ENCODE data around the gene ZRANB1. TPM values are rescaled to one million over a fixed set of nuclear protein-coding genes. Genes with fewer than 3 reads are reported as not detected.

ZRANB1 gene
- total and polyA plus RNA-seq, 10 of the 15 experiments (the other 5 are each of a cell fraction or from before 2014, with no cell fraction given) = 1.7 to 11.8 (median 6.2) TPM

- Histone ChIP-seq H3K4me1 (ENCODE audit: control insufficient read depth, insufficient read depth, low read length) (no peaks in the 10 kb centered on the region), H3K9me3 (replicated peaks; ENCODE audit: control insufficient read depth, insufficient read depth, low read length) (no peaks in the 10 kb centered on the region; the same call in 2 of the 3 replicates), H4K20me1 (ENCODE audit: control insufficient read depth, insufficient read depth) (no peaks in the 10 kb centered on the region), H2AFZ (ENCODE audit: control insufficient read depth, low read depth, low read length) (no peak overlapping the region), H3K27ac (ENCODE audit: control insufficient read depth, insufficient read depth) (no peak overlapping the region), H3K4me2 (ENCODE audit: control insufficient read depth, insufficient read depth) (no peak overlapping the region), H3K36me3 (ENCODE audit: control insufficient read depth in 2 of 2, insufficient read depth in 2 of 2, low read length in 1 of 2) (no peaks in the 10 kb centered on the region), H3K9ac (ENCODE audit: control insufficient read depth, insufficient read depth, low read length) (no peak overlapping the region), H3K79me2 (ENCODE audit: control insufficient read depth, insufficient read depth, low read length) (no peaks in the 10 kb centered on the region), H3K4me3 (no peak overlapping the region), H3K27me3 (replicated peaks in 1 of 2; ENCODE audit: control insufficient read depth in 2 of 2, insufficient read depth in 2 of 2, low read length in 1 of 2) (peaks cover 3 to 4% of the 10 kb centered on the region in 2 experiments; a peak in 2 of 4 replicates)
- ChIA-PET SMC1A (ENCODE audit: uncharacterized antibody, unreplicated experiment) (no interaction called here), CTCF (no interaction called here), POLR2A (no interaction called here), RAD21 (ENCODE audit: unreplicated experiment) (no interaction called here)
- in situ Hi-C loops (cut with MboI) (no loop called here), intact Hi-C loops (cut with micrococcal nuclease; ENCODE audit: unreplicated experiment) (no loop called here)
- BruUV-seq (replicated peaks) = no TSS peak
- no peak for DNase-seq (ENCODE audit: low read depth, low spot score)
- 37% methylated on average over 9 of the region's 10 CpGs for WGBS (ENCODE audit: insufficient coverage, insufficient replicate concordance, low lambda C conversion rate, missing lambda C conversion rate)
- TF ChIP-seq SMARCA5 (IDR thresholded peaks at IDR 0.05) = no peak
- TF ChIP-seq IRF4 (IDR thresholded peaks at IDR 0.05; ENCODE audit: low read depth, low read length) = no peak
- no peak for TF ChIP-seq SP1 (IDR thresholded peaks at IDR 0.05; ENCODE audit: low read depth, low read length)
- TF ChIP-seq CEBPB (IDR thresholded peaks at IDR 0.05; ENCODE audit: borderline replicate concordance in 1 of 2, low read depth in 2 of 2, low read length in 2 of 2) = no peak
- no peak for FAIRE-seq
- ATAC-seq = no peak
Observed at GRCh38 chr10:125016123-125016522, 74.2 kb downstream of the ZRANB1 start.

DNA sequence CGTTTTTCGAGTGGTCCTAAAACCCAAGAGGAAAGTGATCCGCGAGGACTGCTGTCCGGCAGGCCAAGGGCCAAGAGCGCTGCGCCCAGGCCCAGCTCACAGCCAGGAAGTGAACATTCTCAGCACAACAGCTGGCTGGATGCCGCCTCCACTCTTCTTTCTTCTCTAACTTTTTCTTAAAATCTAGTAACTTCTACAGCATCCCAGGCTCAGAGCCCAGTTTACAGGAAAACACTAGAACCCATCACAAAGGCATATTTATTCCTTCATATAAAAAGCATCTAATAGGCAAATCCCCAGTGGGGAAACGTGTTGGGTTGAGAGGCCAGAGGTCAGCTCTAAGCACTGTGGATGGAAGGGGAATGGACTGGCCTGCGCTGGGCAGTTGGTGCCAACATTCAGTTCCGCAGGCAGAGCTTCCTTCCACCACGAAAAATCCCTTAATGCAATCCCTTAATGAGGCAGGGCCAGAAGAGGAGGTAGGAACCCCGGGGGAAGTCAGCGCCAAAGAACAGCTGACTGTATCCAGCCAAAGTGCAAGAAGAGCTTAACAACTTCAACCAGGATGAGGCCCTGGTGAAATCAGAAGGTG is 74.8 kb downstream of the ZRANB1 start:
- in situ Hi-C loops (cut with MboI) = no loop called here
- CTCF ChIA-PET = no interaction called here
- Histone ChIP-seq H3K27me3 (replicated peaks in 1 of 2; ENCODE audit: control insufficient read depth in 2 of 2, insufficient read depth in 2 of 2, low read length in 1 of 2) (peaks cover 3 to 4% of the 10 kb centered on the region in 2 experiments; a peak in 2 of 4 replicates), H4K20me1 (ENCODE audit: control insufficient read depth, insufficient read depth) (no peaks in the 10 kb centered on the region), H3K4me1 (ENCODE audit: control insufficient read depth, insufficient read depth, low read length) (no peaks in the 10 kb centered on the region), H2AFZ (ENCODE audit: control insufficient read depth, low read depth, low read length) (no peak overlapping the region), H3K9ac (ENCODE audit: control insufficient read depth, insufficient read depth, low read length) (no peak overlapping the region), H3K27ac (ENCODE audit: control insufficient read depth, insufficient read depth) (no peak overlapping the region), H3K79me2 (ENCODE audit: control insufficient read depth, insufficient read depth, low read length) (no peaks in the 10 kb centered on the region), H3K9me3 (replicated peaks; ENCODE audit: control insufficient read depth, insufficient read depth, low read length) (no peaks in the 10 kb centered on the region; the same call in 2 of the 3 replicates), H3K4me2 (ENCODE audit: control insufficient read depth, insufficient read depth) (no peak overlapping the region), H3K4me3 (no peak overlapping the region), H3K36me3 (ENCODE audit: control insufficient read depth in 2 of 2, insufficient read depth in 2 of 2, low read length in 1 of 2) (no peaks in the 10 kb centered on the region)
- BruUV-seq (replicated peaks) = no TSS peak
- SMC1A ChIA-PET (ENCODE audit: uncharacterized antibody, unreplicated experiment) = interaction anchor here (0.9 kb wide), 1 partner anchor 32 kb away, joined by 3 read pairs; no protein-coding TSS in a partner anchor
- DNase-seq (ENCODE audit: low read depth, low spot score) (no peak), FAIRE-seq (no peak), ATAC-seq (no peak)
- intact Hi-C loops (cut with micrococcal nuclease; ENCODE audit: unreplicated experiment) = no loop called here
- WGBS (ENCODE audit: insufficient coverage, insufficient replicate concordance, low lambda C conversion rate, missing lambda C conversion rate) = 43% methylated on average over 14 of the region's 14 CpGs
- RAD21 ChIA-PET (ENCODE audit: unreplicated experiment) = no interaction called here
- POLR2A ChIA-PET = no interaction called here
- TF ChIP-seq PKNOX1 (IDR thresholded peaks at IDR 0.05) (no peak), TBL1XR1 (IDR thresholded peaks at IDR 0.05; ENCODE audit: low read depth, low read length) (no peak), PBX3 (IDR thresholded peaks at IDR 0.05; ENCODE audit: insufficient replicate concordance, low read depth, low read length) (no peak), SMAD5 (IDR thresholded peaks at IDR 0.05; ENCODE audit: low read depth) (no peak), HDAC2 (IDR thresholded peaks at IDR 0.05) (no peak), NRF1 (conservative IDR thresholded peaks at IDR 0.05; ENCODE audit: low read depth, low read length) (no peak), CEBPZ (IDR thresholded peaks at IDR 0.05; ENCODE audit: low read depth, low read length) (no peak)
